Mucosa of gallbladder (tissue), 1 donor: ENCODE data around the gene PHF19. TPM values are rescaled to one million over a fixed set of nuclear protein-coding genes. Genes with fewer than 3 reads are reported as not detected.

Experiments used
- total RNA-seq: library from RNA; stranded (reverse); gene quantifications from one replicate; pipeline ENCODE4 v1.2.1, GENCODE V29; 2021
- donor health status: DM: no; HTN: no; CAD: no.

PHF19 gene
- total RNA-seq, 1 donor from 2014 or later, result 25.9 TPM

Other genes with a start within 250 kb of the PHF19 start
- 15.5 TPM for gene MEGF9, start 162.7 kb downstream of the PHF19 start, total RNA-seq
- 44.9 TPM for gene FBXW2, start 83.8 kb downstream of the PHF19 start, total RNA-seq
- gene PSMD5, start 34.3 kb downstream of the PHF19 start, total RNA-seq, result 65.1 TPM
- gene TRAF1, start 49.6 kb upstream of the PHF19 start, total RNA-seq, result 7.9 TPM
- 6.2 TPM for gene C5, start 173.1 kb upstream of the PHF19 start, total RNA-seq
- gene CNTRL, start 197.8 kb upstream of the PHF19 start, total RNA-seq, result 11.7 TPM